Measurements from ENCODE around the gene ZNF536.

ZNF536 gene

GRCh38 chr19:30385666-30386065 is 13.5 kb downstream of the ZNF536 start:
- DNase-seq (ENCODE audit: low read depth, low spot score), result no peak
- in situ Hi-C loops (cut with HindIII; ENCODE audit: low sequenced_read_pairs), result no loop called here
- no peak overlapping the region for H3K4me3 ChIP-seq (ENCODE audit: low read depth, low read length)
- TF ChIP-seq, protein P1, sequence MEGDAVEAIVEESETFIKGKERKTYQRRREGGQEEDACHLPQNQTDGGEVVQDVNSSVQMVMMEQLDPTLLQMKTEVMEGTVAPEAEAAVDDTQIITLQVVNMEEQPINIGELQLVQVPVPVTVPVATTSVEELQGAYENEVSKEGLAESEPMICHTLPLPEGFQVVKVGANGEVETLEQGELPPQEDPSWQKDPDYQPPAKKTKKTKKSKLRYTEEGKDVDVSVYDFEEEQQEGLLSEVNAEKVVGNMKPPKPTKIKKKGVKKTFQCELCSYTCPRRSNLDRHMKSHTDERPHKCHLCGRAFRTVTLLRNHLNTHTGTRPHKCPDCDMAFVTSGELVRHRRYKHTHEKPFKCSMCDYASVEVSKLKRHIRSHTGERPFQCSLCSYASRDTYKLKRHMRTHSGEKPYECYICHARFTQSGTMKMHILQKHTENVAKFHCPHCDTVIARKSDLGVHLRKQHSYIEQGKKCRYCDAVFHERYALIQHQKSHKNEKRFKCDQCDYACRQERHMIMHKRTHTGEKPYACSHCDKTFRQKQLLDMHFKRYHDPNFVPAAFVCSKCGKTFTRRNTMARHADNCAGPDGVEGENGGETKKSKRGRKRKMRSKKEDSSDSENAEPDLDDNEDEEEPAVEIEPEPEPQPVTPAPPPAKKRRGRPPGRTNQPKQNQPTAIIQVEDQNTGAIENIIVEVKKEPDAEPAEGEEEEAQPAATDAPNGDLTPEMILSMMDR (IDR thresholded peaks at IDR 0.05; ENCODE audit: low read depth, low read length), result no peak

GRCh38 chr19:30386551-30387143 is 14.5 kb downstream of the ZNF536 start:
- H3K4me3 ChIP-seq (ENCODE audit: low read depth, low read length), result no peak overlapping the region
- TF ChIP-seq, protein P1 (IDR thresholded peaks at IDR 0.05; ENCODE audit: low read depth, low read length), result no peak
- no peak for DNase-seq (ENCODE audit: low read depth, low spot score)
- in situ Hi-C loops (cut with HindIII; ENCODE audit: low sequenced_read_pairs), result no loop called here

DNA sequence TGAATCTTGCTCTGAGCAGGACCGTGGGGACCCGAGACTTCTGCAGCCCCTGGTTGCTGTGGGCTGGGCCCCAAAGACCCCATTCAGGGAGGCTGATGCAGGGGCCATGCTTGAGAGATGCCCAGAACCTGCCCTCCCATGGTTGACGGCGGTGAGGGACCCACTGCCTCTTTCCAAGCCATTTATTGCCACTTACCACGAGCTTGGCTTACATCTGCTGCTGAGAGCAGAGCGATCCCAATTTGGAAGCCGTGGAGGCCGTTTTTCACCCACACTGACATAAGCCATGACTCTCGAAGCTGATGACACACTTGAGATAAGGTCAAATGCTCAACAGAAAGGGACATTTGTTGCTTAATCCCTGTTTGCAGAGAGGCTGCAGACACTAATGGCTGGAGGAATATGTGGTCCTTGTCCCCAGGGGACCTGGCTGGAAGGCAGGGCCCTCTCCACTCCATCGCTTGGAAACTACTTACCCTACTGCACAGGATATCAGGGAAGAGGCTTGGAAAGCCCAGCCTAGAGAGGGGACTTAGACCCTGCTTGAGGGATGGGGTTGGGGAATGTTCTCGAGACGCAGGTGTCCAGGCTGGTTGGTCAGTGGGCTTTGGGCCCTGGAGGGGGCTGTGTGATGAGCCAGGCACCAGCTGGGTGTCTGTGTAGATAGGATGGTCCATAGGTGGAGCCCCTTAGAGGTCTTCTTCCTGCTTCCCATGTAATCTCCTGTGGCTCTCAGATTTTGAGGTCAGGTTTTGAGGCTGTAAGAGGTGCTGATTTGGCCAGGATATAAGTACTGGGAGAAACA is 15.3 kb downstream of the ZNF536 start:
- TF ChIP-seq, protein P1 (IDR thresholded peaks at IDR 0.05; ENCODE audit: low read depth, low read length), result no peak
- H3K4me3 ChIP-seq (ENCODE audit: low read depth, low read length), result no peak overlapping the region
- no peak for DNase-seq (ENCODE audit: low read depth, low spot score)
- in situ Hi-C loops (cut with HindIII; ENCODE audit: low sequenced_read_pairs), result no loop called here

GRCh38 chr19:30388327-30388726 is 16.1 kb downstream of the ZNF536 start:
- TF ChIP-seq, protein P1 (IDR thresholded peaks at IDR 0.05; ENCODE audit: low read depth, low read length), result no peak
- in situ Hi-C loops (cut with HindIII; ENCODE audit: low sequenced_read_pairs), result no loop called here
- no peak overlapping the region for H3K4me3 ChIP-seq (ENCODE audit: low read depth, low read length)
- no peak for DNase-seq (ENCODE audit: low read depth, low spot score)

GRCh38 chr19:30388819-30389218 is 16.6 kb downstream of the ZNF536 start:
- in situ Hi-C loops (cut with HindIII; ENCODE audit: low sequenced_read_pairs), result no loop called here
- TF ChIP-seq, protein P1 (IDR thresholded peaks at IDR 0.05; ENCODE audit: low read depth, low read length), result no peak
- H3K4me3 ChIP-seq (ENCODE audit: low read depth, low read length), result no peak overlapping the region

GRCh38 chr19:30390356-30390988 is 18.3 kb downstream of the ZNF536 start:
- in situ Hi-C loops (cut with HindIII; ENCODE audit: low sequenced_read_pairs), result no loop called here
- TF ChIP-seq, protein P1 (IDR thresholded peaks at IDR 0.05; ENCODE audit: low read depth, low read length), result no peak
- H3K4me3 ChIP-seq (ENCODE audit: low read depth, low read length), result no peak overlapping the region
- DNase-seq (ENCODE audit: low read depth, low spot score), result no peak

More at GRCh38 chr19:30388819-30389218, 16.6 kb downstream of the ZNF536 start:
- DNase-seq (ENCODE audit: low read depth, low spot score), result no peak
